SIG-M5 (cell line): ENCODE measurements around the gene OR52B2.
A peak's percentile ranks its signal among the peaks of the same experiment; 100 is the strongest.
"Not testable (repeated sequence)": the region's sequence is repeated elsewhere in the genome, so short reads cannot be mapped to it uniquely, and the experiment has no call there.

Experiments
- DNase-seq: peaks from one replicate; lab custom pipeline; 2025; lab: John Stamatoyannopoulos, UW

Gene OR52B2

GRCh38 chr11:6152126-6152525 lies 18.0 kb downstream of the OR52B2 start:
- no peak for DNase-seq

- DNase-seq = no peak
Observed at GRCh38 chr11:6151117-6151516, 19.0 kb downstream of the OR52B2 start.

GRCh38 chr11:6143737-6144136 lies 26.4 kb downstream of the OR52B2 start:
- not testable (repeated sequence) for DNase-seq

- no peak for DNase-seq
Observed at GRCh38 chr11:6142936-6143335, 27.2 kb downstream of the OR52B2 start.

- not testable (repeated sequence) for DNase-seq
Observed at GRCh38 chr11:6135936-6136335, 34.2 kb downstream of the OR52B2 start.

GRCh38 chr11:6132431-6132830 lies 37.7 kb downstream of the OR52B2 start:
- DNase-seq = no peak

GRCh38 chr11:6129635-6130034 lies 40.5 kb downstream of the OR52B2 start:
- no peak for DNase-seq

- DNase-seq = no peak
Observed at GRCh38 chr11:6129011-6129410, 41.1 kb downstream of the OR52B2 start.

GRCh38 chr11:6127881-6128280 lies 42.2 kb downstream of the OR52B2 start:
- DNase-seq = peak; percentile 11

- no peak for DNase-seq
Observed at GRCh38 chr11:6124245-6124644, 45.9 kb downstream of the OR52B2 start.
